ENCODE data around the gene PLSCR2.
A peak's percentile ranks its signal among the peaks of the same experiment; 100 is the strongest.
"Not testable (repeated sequence)": the region's sequence is repeated elsewhere in the genome, so short reads cannot be mapped to it uniquely, and the experiment has no call there.

The PLSCR2 gene

GRCh38 chr3:146469150-146470017 lies at the start of gene PLSCR2:
TSS of gene PLSCR2 (minus strand) at chr3:146469561. CDS start at chr3:146459904, 9,657 bp downstream.
- intact Hi-C loops (cut with DNase I), result no loop called here
- peak in 36 of 42 donors; percentile 4 to 61 (median 32) for DNase-seq

GRCh38 chr3:146517684-146518435 lies 48.5 kb upstream of the PLSCR2 start:
- DNase-seq, result no peak
- intact Hi-C loops (cut with DNase I), result no loop called here

DNA sequence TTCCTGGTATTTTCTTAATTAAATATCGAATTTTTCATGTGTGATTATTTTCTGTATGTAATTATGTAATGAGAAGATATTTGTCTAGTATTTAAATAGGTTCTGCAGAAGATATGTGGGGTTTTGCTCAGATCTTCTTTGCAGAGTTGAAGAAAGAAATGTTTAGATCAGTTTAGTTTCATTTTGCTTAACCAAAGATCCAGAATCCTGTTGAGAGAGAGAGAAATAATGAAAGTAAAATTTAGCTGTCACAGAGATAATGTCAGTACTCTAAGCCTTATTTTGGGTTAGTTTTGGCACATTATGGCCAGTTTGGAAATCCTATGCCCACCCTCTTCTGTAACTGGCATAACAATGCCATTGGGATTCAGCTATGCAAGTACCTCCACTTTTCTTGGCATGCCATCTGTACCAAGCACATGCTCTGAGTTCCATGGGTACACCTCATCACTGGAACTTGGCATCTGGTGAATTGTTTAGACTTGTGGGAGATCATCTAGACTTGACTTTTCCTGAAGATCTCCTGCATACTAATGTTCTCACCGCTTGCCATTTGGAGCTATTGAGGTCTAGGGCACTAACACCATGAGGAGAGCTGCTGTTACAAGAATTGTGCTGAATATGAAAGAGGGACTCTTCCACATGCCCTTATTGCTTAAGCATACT lies 44.2 kb upstream of the PLSCR2 start:
- intact Hi-C loops (cut with DNase I), result no loop called here
- DNase-seq, result no peak

GRCh38 chr3:146511402-146512134 lies 42.2 kb upstream of the PLSCR2 start:
- DNase-seq, result no peak
- intact Hi-C loops (cut with DNase I), result no loop called here

- intact Hi-C loops (cut with DNase I), result no loop called here
- DNase-seq, result no peak
Observed at GRCh38 chr3:146507331-146508120, 38.2 kb upstream of the PLSCR2 start.

DNA sequence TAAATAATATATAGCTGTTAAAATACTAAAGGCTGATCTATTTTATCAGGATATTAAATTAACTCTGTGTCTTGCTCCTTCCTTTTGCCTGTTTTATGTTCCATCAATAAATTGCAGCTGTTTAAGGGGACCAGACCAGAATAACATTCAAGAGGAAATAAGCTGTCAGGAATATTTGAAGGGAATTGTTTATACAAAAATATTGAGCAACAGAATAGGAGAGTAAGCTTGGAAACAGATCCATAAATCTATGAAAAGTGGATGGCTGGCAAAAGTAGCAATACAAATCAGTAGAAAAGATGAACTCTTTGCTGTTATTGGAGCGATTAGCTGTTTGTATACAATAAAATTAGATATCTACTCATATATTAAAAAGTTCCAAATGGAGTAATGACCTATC lies 36.2 kb upstream of the PLSCR2 start:
- DNase-seq, result no peak
- intact Hi-C loops (cut with DNase I), result no loop called here

GRCh38 chr3:146504498-146505197 lies 35.3 kb upstream of the PLSCR2 start:
- DNase-seq, result no peak
- intact Hi-C loops (cut with DNase I), result no loop called here

DNA sequence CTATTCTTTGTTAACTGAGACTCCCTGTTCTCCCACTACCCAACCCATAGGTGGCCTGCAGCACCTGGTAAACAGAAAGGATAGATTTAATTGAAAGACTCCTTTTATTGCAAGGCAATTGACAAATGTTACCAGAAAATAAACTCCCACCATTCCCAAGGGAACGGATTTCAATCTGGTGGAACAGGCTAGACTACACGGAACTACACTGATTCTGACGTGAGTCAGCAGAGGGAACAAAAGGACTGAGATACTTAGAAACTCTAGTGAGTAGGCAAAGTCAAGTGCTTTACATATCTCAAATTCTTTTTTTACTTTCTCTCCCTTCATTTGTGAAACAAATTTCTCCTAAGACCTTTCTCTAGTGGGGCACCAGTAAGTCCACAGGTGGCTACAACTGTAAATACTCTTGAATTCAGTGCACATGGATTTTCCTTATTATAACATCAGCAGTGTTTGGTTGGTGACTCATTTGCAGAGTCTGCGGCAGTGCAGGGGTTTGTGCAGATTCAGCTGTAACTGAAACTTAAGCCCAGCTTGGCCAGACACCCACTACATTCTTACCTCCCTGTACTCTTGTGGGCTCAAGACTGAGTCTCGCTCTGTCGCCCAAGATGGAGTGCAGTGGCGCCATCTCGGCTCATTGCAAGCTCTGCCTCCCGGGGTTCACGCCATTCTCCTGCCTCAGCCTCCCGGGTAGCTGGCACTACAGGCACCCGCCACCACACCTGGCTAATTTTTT lies 34.3 kb upstream of the PLSCR2 start:
- DNase-seq, result no peak
- intact Hi-C loops (cut with DNase I), result no loop called here

GRCh38 chr3:146502887-146503460 lies 33.6 kb upstream of the PLSCR2 start:
- intact Hi-C loops (cut with DNase I), result no loop called here
- no peak for DNase-seq

DNA sequence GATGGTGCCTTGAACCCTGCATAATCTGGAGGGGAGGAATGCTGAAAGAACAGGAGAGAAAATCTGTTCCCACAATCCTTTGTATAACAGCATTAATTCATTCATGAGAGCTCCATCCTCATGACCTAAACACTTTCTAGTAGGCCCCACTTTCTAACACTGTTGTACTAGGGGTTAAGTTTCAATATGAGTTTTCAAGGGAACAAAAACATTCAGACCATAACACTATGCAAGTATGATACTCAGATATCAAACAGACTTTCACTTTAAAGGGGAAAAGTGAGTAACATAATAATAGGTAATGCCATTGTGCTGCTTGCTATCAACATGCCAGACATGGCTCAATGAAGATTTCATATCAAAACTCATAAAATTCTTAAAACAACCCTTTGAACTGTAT lies 32.4 kb upstream of the PLSCR2 start:
- DNase-seq, result no peak
- intact Hi-C loops (cut with DNase I), result no loop called here

DNA sequence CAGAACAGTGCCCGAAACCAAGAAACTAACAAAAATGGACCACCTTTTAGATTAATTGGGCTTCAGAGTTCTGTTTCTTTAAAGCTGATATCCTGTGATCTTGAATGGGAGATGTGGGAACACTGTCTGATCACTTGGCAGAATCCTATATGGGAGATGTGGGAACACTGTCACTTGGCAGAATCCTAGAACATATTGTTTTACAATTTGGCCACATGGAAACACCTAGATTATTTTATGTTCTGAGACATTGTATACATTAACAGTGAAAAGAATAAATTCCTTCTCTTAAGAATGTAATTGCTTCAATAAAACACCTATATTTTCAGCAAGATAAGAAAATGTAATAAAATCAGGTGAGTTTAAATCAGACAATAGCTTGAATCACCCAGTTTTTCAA lies 30.3 kb upstream of the PLSCR2 start:
- intact Hi-C loops (cut with DNase I), result no loop called here
- no peak for DNase-seq

GRCh38 chr3:146498002-146498736 lies 28.8 kb upstream of the PLSCR2 start:
- no peak for DNase-seq
- intact Hi-C loops (cut with DNase I), result no loop called here

DNA sequence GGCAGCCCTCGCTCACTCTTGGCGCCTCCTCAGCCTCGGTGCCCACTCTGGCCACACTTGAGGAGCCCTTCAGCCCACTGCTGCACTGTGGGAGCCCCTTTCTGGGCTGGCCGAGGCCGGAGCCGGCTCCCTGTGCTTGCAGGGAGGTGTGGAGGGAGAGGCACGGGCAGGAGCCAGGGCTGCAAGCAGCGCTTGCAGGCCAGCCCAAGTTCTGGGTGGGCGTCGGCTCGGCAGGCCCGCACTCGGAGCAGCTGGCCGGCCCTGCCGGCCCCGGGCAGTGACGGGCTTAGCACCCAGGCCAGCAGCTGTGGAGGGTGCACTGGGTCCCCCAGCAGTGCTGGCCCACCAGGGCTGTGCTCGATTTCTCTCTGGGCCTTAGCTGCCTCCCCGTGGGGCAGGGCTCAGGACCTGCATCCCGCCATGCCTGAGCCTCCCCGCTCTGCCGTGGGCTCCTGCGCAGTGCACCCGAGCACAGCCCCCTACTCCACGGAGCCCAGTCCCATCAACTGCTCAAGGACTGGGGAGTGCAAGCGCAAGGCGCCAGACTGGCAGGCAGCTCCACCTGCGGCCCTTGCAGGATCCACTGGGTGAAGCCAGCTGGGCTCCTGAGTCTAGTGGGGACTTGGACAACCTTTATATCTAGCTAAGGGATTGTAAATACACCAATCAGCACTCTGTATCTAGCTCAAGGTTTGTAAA lies 27.9 kb upstream of the PLSCR2 start:
- DNase-seq; intact Hi-C loops (cut with DNase I): not testable (repeated sequence)

- intact Hi-C loops (cut with DNase I), result no loop called here
- no peak for DNase-seq
Observed at GRCh38 chr3:146496726-146497125, 27.4 kb upstream of the PLSCR2 start.

DNA sequence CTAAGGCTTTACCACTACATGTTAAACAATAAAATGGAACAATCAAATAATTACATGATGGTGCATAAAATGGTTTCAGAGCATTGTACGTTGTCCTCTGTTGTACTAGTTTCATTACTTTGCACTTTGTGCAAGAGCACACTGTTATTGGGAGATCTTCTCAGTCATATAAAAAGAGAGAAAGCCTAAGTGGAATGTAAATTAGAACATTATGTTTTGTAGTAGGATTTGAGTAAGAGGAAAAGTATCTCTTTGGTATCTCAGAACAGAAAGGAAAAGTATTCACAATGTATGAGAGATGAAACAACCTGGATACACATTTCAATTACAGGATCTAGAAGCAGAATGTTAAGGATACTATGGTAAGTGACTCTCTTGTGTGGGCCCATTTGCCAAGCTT lies 26.9 kb upstream of the PLSCR2 start:
- intact Hi-C loops (cut with DNase I), result no loop called here
- DNase-seq, result no peak

- no peak for DNase-seq
- intact Hi-C loops (cut with DNase I), result no loop called here
Observed at GRCh38 chr3:146493761-146494160, 24.4 kb upstream of the PLSCR2 start.

Measured in head of caudate nucleus (tissue), 42 donors.